Effector CD8-positive, alpha-beta T cell (primary cell): ENCODE results near the gene WRNIP1.
"Not testable (repeated sequence)": the region's sequence is repeated elsewhere in the genome, so short reads cannot be mapped to it uniquely, and the experiment has no call there.

Source experiments
- DNase-seq: peaks from one replicate; lab custom pipeline; 2025; lab: John Stamatoyannopoulos, UW

Gene WRNIP1

GRCh38 chr6:2784930-2785329, 19.7 kb downstream of the WRNIP1 start:
- DNase-seq, result no peak

- no peak for DNase-seq
Observed at GRCh38 chr6:2786269-2786668, 21.1 kb downstream of the WRNIP1 start.

DNA sequence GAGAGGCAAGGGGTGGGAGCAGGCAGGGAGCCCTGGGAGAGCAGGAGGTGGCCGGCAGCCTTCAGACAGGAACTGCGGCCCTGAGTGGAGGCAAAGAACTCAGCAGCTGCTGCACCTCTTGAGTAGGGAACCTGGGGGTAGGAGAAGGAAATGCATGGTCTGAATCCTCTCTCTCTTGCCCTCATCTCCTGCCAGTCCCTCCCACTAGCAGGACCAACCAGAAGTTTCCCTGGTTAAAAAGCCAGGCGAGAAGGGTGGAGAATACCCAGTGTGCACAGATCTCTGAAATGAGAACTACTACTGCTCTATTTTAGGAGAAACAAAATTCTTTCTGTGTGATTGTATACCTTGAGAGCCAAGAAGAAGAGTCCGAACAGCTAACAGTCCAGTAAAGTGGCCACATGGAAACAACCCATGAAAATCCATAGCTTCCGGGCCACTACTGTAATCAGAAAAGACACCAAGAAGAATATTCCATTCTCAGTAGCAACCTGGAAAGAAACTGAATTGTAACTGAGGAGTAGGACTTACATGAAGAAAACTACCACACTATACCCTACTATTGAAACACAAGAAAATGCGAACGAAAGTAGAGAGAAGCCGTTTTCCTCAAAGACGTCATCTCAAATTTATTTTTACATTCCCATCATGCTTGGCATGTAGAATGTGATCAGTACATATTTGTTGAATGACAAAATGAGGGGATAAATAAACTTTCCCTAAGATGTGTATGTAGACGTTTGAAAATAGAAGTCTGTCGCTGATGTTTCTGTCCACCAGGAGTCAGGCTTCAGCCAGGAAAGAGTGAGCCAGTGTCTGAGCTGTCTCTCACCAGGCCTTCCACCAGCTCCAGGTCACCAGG, 25.6 kb downstream of the WRNIP1 start:
- peak; percentile 13 for DNase-seq

- no peak for DNase-seq
Observed at GRCh38 chr6:2791450-2791974, 26.3 kb downstream of the WRNIP1 start.

- DNase-seq, result no peak
Observed at GRCh38 chr6:2792330-2793110, 27.3 kb downstream of the WRNIP1 start.

GRCh38 chr6:2793534-2794151, 28.4 kb downstream of the WRNIP1 start:
- no peak for DNase-seq

- DNase-seq, result no peak
Observed at GRCh38 chr6:2794171-2794730, 29.1 kb downstream of the WRNIP1 start.

- DNase-seq, result no peak
Observed at GRCh38 chr6:2795162-2795561, 30.0 kb downstream of the WRNIP1 start.

GRCh38 chr6:2795956-2796355, 30.8 kb downstream of the WRNIP1 start:
- no peak for DNase-seq

GRCh38 chr6:2796861-2797260, 31.7 kb downstream of the WRNIP1 start:
- no peak for DNase-seq

GRCh38 chr6:2797564-2798031, 32.4 kb downstream of the WRNIP1 start:
- DNase-seq, result no peak

- no peak for DNase-seq
Observed at GRCh38 chr6:2798586-2799134, 33.5 kb downstream of the WRNIP1 start.

- DNase-seq, result no peak
Observed at GRCh38 chr6:2799936-2800527, 34.8 kb downstream of the WRNIP1 start.

DNA sequence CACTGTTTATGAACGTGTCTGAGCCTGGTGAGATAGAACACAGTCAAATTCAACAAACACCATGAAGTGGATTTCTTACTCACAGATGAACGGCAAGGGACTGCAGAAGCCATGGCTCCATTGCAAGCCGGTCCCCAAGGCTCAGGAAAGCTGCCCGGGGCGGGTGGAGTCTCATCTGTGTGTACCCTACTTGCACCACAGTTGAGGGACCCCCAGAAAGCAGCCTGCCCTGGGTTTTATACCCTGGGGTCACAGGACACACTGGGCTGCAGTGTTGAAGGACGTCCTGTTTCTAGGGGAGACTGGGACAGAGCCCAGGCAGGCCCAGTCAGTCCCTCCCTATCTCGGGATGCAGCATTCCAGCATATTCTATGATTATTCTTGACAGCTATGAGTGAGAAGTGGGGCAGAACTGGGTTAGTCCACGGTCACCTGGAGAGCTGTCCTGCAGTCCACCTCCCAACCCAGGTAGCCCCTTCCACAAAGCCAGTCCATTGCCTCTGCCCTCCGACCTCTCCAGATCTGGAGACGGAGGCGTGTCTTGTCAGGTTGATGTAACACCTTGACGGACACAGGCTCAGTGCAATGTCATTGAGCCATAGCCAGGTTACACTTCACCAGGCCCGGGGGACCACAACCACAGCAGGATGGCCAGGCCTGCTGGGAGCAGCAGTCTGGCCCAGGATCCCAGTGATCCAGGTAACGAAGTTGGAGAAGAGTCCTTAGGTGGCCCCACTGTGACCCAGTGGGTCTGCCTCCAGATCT, 35.5 kb downstream of the WRNIP1 start:
- no peak for DNase-seq

DNA sequence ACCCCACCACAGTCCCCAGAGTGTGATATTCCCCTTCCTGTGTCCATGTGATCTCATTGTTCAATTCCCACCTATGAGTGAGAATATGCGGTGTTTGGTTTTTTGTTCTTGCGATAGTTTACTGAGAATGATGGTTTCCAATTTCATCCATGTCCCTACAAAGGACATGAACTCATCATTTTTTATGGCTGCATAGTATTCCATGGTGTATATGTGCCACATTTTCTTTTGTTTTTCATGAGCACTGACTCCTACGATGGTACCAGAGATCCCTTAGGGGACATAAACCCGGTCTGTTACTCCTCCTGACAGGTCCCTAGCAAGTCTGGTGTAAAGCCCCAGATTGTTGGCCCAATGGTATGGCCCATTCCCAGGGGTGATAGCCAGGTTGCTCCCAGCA, 36.5 kb downstream of the WRNIP1 start:
- not testable (repeated sequence) for DNase-seq

DNA sequence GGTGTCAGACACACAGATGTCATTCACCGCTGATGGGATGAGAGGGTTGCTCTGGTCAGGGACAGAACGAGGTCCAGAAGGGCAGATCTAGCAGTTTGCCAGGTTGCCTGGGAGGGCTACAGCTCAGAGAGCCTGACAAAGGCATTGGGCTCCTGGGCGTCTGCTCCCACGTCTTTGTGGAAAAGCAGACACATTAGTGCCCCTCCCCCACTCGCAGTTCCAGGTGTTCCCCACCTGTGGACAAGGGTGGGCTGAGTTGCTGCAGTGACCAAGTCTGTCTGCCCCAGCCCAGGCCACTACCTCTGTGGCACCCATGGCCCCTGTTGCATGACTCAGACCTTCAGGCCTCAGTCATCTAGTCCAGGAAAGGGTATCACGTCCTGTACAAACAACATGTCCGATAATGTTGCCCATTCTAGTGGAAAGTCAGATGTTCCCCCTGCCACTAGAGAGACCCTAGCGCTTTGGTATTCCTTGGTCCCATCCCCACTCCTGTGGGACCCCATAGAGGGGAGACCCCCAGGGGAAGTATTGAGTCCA, 37.4 kb downstream of the WRNIP1 start:
- DNase-seq, result no peak

- DNase-seq, result no peak
Observed at GRCh38 chr6:2803731-2804429, 38.7 kb downstream of the WRNIP1 start.

GRCh38 chr6:2804516-2804915, 39.3 kb downstream of the WRNIP1 start:
- no peak for DNase-seq

DNA sequence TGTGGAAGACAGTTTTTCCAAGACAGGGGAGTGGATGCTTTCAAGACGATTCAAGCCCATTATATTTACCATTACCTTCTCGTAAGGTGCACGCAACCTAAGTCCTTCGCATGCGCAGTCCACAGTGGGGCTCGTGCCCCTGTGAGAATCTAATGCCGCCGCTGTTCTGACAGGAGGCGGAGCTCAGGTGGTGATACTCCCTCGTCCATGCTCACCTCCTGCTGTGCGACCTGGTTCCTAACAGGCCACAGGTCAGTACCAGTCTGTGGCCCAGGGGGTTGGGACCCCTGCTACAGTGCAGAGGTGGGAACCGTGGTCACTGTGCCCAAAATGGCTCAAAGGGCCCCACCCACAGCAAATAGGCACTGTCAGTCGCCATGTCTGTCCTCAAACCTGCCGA, 39.8 kb downstream of the WRNIP1 start:
- no peak for DNase-seq

- no peak for DNase-seq
Observed at GRCh38 chr6:2806644-2807043, 41.5 kb downstream of the WRNIP1 start.
